Esophagus muscularis mucosa (tissue), 4 donors: Measurements from ENCODE around the gene THSD7A.

Experiments
- CTCF ChIP-seq, 3 experiments: fragments of 200-600 bp in 2 of 3; fragments of 450-650 bp in 1 of 3; sonication (generic) in 2 of 3; IDR thresholded peaks; one replicate each; pipeline ENCODE4 v1.5.1; 2017 to 2019; ENCODE audit warnings: antibody characterized with exemption in 3 of 3, mild to moderate bottlenecking in 2 of 3, moderate library complexity in 1 of 3
- EP300 ChIP-seq: sonication (generic); formaldehyde crosslinking; IDR thresholded peaks from one replicate; pipeline ENCODE4 v1.6.1; 2017; ENCODE audit warnings: antibody characterized with exemption
- POLR2A ChIP-seq: fragments of 450-650 bp; IDR thresholded peaks from one replicate; pipeline ENCODE4 v1.6.1; 2017; ENCODE audit warnings: antibody characterized with exemption, moderate library complexity, mild to moderate bottlenecking, low read depth
- POLR2AphosphoS5 ChIP-seq, 2 donors: sonication (generic); formaldehyde crosslinking; IDR thresholded peaks; one replicate each; pipeline ENCODE4 v1.6.1; 2017; ENCODE audit warnings: antibody characterized with exemption in 2 of 2

- TF ChIP-seq CTCF (IDR thresholded peaks at IDR 0.05) (no peak), POLR2AphosphoS5 (IDR thresholded peaks at IDR 0.05) (no peak), EP300 (no peak), POLR2A (no peak)
Measured at GRCh38 chr7:11737723-11738122, 94.3 kb downstream of the THSD7A start.
